Thoracic aorta (tissue), 2 donors: ENCODE data around the gene HOXB9. TPM values are rescaled to one million over a fixed set of nuclear protein-coding genes. Genes with fewer than 3 reads are reported as not detected.

Experiments
- ATAC-seq: fragments of 150-250 bp; one replicate; pipeline ENCODE4 v1.8.0; 2017; ENCODE audit warnings: low read depth; ENCODE audit not compliant: insufficient number of reproducible peaks, low FRiP score
- DNase-seq: peaks from one replicate; pipeline ENCODE4 v3.0.0-alpha.2; 2020; ENCODE audit warnings: low spot score
- H3K27ac ChIP-seq, 2 donors: fragments of 200-600 bp; sonication (generic); 1 replicate in 1 of 2; 2 replicates in 1 of 2; pipeline ENCODE4 v1.5.1; 2016; ENCODE audit warnings: mild to moderate bottlenecking in 2 of 2, moderate library complexity in 2 of 2
- H3K27me3 ChIP-seq: fragments of 200-600 bp; sonication (generic); replicated peaks from 2 replicates; pipeline ENCODE4 v1.6.0; 2016; ENCODE audit warnings: mild to moderate bottlenecking; ENCODE audit not compliant: insufficient read depth
- H3K36me3 ChIP-seq: fragments of 200-600 bp; sonication (generic); one replicate; pipeline ENCODE4 v1.5.1; 2016
- H3K4me1 ChIP-seq, 2 donors: fragments of 200-600 bp; sonication (generic); 1 replicate in 1 of 2; 2 replicates in 1 of 2; pipeline versions ENCODE4 v1.5.1 to v1.6.0; 2016; ENCODE audit warnings: low read depth in 2 of 2, mild to moderate bottlenecking in 1 of 2; ENCODE audit not compliant: control insufficient read depth in 1 of 2
- H3K4me3 ChIP-seq: fragments of 200-600 bp; sonication (generic); 2 replicates; pipeline ENCODE4 v1.5.1; 2016; ENCODE audit warnings: mild to moderate bottlenecking
- H3K9me3 ChIP-seq: fragments of 200-600 bp; sonication (generic); 2 replicates; pipeline ENCODE4 v1.5.1; 2016
- CTCF ChIP-seq: fragments of 200-600 bp; sonication (generic); IDR thresholded peaks from one replicate; pipeline ENCODE4 v1.5.1; 2019; ENCODE audit warnings: antibody characterized with exemption
- total RNA-seq, 2 donors: library from RNA; depleted of rRNA; stranded (reverse); fragments of >200 nt; gene quantifications; one replicate each; pipeline versions ENCODE4 v1.1.0 to v1.2.3, GENCODE V29; 2016

Gene HOXB9
- total RNA-seq, 2 donors from 2014 or later: not detected

GRCh38 chr17:48629411-48629759 lies 3.2 kb upstream of the HOXB9 start:
- H3K4me1 ChIP-seq: peaks cover 18 to 20% of the 10 kb centered on the region in 2 donors
- ATAC-seq (no peak), DNase-seq (no peak)
- H3K27me3 ChIP-seq: peaks cover 46% of the 10 kb centered on the region
- no peaks in the 10 kb centered on the region for H3K36me3 ChIP-seq
- no peak overlapping the region for H3K4me3 ChIP-seq
- TF ChIP-seq CTCF: no peak
- H3K9me3 ChIP-seq: no peaks in the 10 kb centered on the region
- H3K27ac ChIP-seq: no peak overlapping the region

GRCh38 chr17:48628649-48629410 lies 2.7 kb upstream of the HOXB9 start:
- Histone ChIP-seq H3K9me3 (no peaks in the 10 kb centered on the region), H3K4me1 (peaks cover 18 to 20% of the 10 kb centered on the region in 2 donors), H3K27me3 (peaks cover 40% of the 10 kb centered on the region), H3K4me3 (no peak overlapping the region), H3K36me3 (no peaks in the 10 kb centered on the region), H3K27ac (no peak overlapping the region)
- no peak for TF ChIP-seq CTCF
- no peak for ATAC-seq
- DNase-seq: no peak

GRCh38 chr17:48627623-48628521 lies 1.7 kb upstream of the HOXB9 start:
- ATAC-seq (no peak), DNase-seq (no peak)
- no peak overlapping the region for H3K4me3 ChIP-seq
- peaks cover 18 to 20% of the 10 kb centered on the region in 2 donors for H3K4me1 ChIP-seq
- H3K36me3 ChIP-seq: no peaks in the 10 kb centered on the region
- H3K27me3 ChIP-seq: peaks cover 33% of the 10 kb centered on the region
- no peak for TF ChIP-seq CTCF
- H3K9me3 ChIP-seq: no peaks in the 10 kb centered on the region
- peak overlapping the region in 1 of 2 donors; percentile 1 for H3K27ac ChIP-seq

- no peak for DNase-seq
- no peaks in the 10 kb centered on the region for H3K9me3 ChIP-seq
- no peaks in the 10 kb centered on the region for H3K36me3 ChIP-seq
- H3K4me3 ChIP-seq: no peak overlapping the region
- no peak overlapping the region for H3K27ac ChIP-seq
- peaks cover 28% of the 10 kb centered on the region for H3K27me3 ChIP-seq
- TF ChIP-seq CTCF: no peak
- peaks cover 18 to 20% of the 10 kb centered on the region in 2 donors for H3K4me1 ChIP-seq
- no peak for ATAC-seq
Measured at GRCh38 chr17:48627118-48627597, 1.0 kb upstream of the HOXB9 start.
